GM21576 (cell line): ENCODE results near the gene TRIM68.

ENCODE experiments used
- ATAC-seq: cut with Tn5 transposase; IDR thresholded peaks from one replicate; pipeline ENCODE4 v1.9.1; 2021; ENCODE audit warnings: mild to moderate bottlenecking, moderate library complexity; ENCODE audit not compliant: unreplicated experiment

The TRIM68 gene, protein sequence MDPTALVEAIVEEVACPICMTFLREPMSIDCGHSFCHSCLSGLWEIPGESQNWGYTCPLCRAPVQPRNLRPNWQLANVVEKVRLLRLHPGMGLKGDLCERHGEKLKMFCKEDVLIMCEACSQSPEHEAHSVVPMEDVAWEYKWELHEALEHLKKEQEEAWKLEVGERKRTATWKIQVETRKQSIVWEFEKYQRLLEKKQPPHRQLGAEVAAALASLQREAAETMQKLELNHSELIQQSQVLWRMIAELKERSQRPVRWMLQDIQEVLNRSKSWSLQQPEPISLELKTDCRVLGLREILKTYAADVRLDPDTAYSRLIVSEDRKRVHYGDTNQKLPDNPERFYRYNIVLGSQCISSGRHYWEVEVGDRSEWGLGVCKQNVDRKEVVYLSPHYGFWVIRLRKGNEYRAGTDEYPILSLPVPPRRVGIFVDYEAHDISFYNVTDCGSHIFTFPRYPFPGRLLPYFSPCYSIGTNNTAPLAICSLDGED

DNA sequence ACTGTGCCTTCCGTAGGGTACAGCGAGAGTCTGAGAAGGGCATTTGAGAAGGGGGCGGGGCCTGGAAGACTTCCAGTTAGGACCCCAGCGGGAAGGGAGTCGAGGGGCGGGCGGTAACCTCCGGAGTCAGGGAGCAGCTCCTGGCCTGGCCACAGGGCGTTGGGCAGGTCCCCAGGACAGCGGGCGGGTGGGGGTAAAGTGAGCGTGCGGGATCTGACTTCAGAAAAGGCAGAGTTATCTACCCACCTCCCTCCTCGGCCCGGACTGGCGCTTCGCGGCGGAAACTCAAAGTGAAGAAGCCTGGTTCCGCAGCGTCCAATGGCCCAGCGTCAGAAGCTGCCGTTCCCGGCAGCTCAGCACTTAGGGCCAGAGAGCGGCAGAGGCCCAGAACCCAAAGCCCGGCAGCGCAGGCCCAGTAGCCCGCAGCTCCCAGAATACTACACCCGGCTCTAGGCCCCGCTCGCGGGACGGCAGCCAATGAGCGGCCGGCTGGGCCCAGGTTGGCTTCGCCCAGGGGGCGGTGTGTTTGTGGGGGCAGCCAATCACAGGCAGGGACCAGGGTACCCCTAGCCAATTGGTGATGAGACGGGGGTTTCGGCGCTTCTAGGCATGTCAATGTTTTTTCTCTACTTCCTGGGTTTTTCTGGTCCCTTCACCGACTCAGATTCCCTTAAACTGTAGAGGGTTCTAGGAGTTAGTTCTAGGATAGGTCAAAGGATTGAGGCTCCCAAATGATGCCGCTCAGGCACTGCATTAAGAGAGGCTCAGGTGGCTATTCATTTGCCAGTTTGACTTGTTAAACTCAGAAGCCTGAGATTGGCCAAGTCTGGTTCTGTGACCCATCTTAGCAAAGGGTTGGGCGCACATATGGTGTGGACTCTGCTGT lies at the start of gene TRIM68:
TRIM68 (minus strand) TSS at position 451 of the 886 bp plus-strand sequence. CDS start 2,727 bp downstream, outside the sequence.
- ATAC-seq = peak; percentile 99

DNA sequence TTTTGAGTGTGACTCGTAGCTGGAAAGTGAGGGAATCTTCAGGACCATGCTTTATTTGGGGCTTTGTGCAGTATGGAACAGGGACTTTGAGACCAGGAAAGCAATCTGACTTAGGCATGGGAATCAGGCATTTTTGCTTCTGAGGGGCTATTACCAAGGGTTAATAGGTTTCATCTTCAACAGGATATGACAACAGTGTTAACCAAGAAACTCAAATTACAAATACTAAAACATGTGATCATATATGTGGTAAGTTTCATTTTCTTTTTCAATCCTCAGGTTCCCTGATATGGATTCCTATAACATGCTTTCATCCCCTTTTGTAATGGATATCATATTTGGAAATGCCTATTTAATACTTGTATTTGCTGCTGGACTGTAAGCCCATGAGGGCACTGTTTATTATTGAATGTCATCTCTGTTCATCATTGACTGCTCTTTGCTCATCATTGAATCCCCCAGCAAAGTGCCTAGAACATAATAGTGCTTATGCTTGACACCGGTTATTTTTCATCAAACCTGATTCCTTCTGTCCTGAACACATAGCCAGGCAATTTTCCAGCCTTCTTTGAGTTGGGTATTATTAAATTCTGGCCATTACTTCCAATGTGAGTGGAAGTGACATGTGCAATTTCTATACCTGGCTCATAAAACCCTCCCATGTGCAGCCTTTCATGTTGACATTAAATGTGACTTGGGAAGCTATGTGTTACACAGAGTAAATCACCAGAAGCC lies 46.8 kb upstream of the TRIM68 start:
- ATAC-seq = no peak

DNA sequence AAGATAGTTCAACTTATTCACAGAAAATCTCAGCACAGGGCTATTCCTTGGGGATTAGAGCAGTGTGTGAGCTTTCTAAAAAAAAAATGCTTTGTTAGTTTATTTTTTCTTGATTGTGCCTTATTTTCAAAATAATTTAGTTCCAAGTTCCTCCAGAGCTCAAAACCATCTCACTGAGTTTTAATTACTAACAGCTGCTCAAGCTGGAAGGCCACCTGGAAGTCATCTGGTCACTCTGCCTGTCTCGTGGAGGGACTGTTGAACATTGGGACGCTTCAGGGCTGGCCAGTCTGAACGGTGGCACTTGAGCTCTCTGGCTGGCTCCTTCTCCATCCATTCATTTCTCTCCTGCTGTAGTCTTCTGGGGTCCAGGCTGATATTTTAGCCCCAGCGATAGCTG lies 39.7 kb upstream of the TRIM68 start:
- ATAC-seq = no peak

DNA sequence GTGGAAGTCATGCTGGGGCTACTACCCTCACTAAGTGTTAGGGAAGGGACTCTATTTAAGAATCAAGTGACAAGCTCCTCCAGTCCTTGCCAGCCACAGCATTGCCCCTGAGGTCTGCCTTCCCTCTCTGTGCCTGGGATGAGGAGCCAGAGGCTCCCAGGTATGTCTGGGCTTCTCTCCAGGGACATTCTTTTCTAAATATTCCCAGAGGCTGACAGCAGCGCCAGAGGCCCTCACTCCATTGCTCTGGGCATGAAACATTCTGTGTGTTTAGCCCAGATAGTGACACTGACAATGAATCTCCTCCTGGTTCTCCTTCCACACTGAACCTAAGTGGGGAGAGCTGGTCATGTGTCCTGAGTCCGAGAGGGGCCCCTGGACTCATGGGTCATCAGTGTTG lies 37.9 kb upstream of the TRIM68 start:
- no peak for ATAC-seq

DNA sequence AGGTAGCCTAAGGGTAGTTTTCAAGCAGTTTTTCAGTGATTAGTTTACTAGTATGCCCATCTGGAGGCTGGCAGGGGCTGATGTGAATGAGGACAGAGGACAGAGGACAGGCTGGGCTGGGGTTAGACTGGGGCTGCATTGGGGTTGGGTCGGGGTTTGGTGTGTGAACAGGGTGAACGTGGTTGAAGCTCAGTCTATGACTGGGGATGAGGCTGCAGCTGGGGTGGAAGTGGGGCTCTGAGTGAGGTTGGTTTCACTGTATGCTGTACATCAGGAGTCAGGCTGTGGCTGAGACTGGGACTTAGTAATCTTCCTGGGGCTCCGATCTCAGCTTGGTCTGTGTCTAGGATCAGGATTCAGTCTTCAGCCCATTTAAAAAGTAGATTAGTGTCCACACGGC lies 36.2 kb upstream of the TRIM68 start:
- no peak for ATAC-seq

DNA sequence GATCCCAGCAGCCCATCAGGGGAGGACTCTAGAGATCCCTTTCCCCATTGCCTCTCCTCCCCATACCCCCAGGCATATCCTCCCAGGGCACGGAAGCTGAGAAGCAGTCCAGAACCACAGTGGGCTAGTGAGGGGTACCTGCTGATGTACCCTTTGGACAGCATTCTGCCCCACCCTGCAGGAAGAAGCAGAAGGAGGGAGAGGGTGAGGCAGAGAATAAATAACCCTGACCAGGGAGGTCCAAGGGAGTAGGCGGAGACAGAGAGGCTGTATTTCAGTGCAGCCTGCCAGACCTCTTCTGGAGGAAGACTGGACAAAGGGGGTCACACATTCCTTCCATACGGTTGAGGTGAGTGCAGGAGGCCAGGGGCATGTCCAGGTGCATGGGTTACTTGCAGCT lies 35.7 kb upstream of the TRIM68 start, which contains the start of gene OR51E1:
OR51E1 (plus strand) TSS at position 301 of the 400 bp plus-strand sequence. CDS start 8,545 bp downstream, outside the sequence.
- ATAC-seq = no peak

DNA sequence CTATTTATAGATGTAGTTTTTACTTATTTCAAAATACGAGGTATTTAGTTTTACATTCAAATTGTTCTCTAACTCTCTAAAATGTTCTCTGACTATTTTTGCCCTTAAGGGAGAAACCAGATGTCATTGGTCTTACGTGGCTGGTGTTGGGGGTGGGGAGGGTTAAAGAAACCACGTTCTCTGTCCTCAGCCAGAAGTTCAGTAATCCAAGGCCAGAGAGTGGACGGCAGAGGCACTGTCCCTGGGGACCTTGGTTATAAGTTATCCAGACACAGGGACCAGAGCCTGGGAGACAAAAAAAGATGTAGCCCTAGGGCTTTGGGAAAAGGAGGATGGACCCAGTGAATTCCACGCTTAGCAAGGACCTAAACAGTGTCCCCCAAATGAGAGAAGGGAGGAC lies 35.0 kb upstream of the TRIM68 start:
- no peak for ATAC-seq

DNA sequence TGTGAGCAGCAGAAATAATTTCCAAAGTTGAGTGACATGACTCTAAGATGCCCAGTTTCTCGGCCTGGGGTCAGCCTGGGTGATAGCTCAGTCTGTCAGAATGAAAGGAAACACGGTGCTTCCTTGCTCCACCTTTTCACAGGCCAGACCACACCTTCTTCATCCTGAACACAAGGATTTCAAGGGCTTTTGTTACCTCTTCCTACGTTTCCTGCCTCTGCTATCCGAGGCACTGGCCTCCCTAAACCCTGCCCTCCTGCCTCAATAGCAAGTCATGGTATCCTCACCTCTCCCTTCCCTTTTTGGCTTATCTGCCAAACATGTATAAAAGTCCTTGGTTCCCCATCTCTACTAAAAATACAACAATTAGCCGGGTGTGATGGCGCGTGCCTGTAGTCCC lies 34.0 kb upstream of the TRIM68 start:
- ATAC-seq = no peak

DNA sequence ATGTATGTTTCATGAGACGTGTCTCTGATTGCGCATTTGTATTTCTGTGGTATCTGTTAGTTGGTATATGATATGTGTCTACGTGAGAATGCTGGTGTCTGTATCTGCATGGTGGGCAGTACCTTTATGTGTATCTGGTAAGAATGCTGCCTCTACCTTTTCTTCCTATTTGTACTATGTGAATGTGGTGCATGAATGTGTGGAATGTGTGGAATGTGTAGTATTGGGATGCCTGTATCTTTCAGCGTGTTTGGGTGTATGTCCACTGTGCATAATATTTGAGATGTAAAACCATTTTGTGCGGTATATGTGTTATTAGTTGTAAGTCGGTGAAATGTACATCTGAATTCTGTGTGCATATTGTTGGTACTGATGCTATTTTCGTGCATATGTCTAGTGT lies 33.5 kb upstream of the TRIM68 start:
- ATAC-seq = no peak

DNA sequence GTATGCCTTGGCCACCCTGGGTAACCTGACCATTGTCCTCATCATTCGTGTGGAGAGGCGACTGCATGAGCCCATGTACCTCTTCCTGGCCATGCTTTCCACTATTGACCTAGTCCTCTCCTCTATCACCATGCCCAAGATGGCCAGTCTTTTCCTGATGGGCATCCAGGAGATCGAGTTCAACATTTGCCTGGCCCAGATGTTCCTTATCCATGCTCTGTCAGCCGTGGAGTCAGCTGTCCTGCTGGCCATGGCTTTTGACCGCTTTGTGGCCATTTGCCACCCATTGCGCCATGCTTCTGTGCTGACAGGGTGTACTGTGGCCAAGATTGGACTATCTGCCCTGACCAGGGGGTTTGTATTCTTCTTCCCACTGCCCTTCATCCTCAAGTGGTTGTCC lies 31.9 kb upstream of the TRIM68 start:
- ATAC-seq = no peak

DNA sequence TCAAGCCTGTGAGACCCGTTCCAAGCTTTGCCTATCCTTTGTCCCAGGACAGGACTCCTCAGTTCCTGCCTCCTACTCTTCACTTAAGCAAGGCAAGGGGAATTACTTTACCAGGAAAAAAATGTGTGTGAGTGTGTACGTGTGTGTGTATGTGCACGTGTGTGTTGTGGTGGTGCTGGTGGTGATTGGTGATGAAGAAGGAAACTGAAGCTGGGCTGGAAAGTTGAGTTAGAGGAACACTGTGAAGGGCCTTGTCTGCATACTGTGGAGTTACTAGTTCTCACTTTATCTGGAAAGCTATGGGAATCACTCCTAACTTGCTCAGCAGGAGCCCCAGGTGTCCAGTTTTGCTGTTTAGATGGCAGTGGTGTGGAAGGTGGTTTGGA lies 29.6 kb upstream of the TRIM68 start:
- no peak for ATAC-seq

DNA sequence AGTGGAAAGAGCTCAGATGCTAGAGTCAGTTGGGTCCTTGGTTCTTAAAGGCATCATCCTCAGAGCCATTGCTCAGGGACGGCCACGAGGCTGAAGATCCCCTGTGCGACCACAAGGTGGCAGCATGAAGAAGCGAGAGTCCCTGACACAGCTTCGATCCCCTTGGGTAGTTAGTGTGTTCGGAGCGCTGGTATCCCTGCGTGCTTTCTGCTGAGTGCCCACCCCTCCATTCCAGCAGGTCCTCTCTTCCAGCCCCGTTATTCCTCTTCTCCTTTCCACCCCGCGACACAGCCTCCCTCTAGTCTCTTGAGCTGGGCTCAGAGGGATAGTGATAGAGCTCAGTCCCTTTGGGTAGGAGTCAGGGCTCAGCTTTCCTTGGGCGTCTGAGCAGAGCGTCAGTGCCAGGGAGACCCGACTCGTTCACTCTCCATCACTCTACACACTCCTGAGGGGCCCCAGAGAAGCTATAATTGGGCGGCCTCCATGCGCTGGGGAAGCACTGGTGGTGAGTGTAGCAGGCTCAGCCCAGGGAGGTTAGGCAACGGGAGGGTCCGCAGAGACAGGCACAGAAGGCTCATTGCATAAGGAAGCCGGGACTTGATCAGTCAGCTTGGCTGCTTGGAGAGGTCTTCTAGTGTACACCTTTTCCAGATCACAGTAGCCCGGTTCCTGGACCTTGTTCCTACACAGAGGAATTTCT lies 29.1 kb upstream of the TRIM68 start, which contains the start of gene OR51D1:
OR51D1 (plus strand) TSS at position 516 of the 700 bp plus-strand sequence. CDS start 2,314 bp downstream, outside the sequence.
- ATAC-seq = peak; percentile 93

DNA sequence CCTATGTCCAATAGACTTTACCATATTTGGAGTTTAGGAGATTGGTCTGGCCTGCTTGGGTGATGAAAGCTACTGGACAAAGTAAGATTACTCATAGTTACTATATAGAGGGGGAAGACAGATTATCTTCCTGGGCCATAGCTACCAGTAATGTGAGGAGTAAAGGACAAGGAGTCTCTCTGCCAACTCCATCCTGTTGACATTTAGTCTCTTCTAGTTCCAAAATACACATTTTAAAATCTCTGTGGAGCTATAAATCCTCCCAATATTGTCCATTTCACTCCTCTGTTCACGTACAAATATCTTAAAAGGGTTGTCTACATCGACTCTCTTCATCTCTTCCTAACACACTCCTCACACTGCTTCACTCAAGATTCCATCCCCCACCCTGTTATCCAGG lies 28.1 kb upstream of the TRIM68 start:
- ATAC-seq = no peak

DNA sequence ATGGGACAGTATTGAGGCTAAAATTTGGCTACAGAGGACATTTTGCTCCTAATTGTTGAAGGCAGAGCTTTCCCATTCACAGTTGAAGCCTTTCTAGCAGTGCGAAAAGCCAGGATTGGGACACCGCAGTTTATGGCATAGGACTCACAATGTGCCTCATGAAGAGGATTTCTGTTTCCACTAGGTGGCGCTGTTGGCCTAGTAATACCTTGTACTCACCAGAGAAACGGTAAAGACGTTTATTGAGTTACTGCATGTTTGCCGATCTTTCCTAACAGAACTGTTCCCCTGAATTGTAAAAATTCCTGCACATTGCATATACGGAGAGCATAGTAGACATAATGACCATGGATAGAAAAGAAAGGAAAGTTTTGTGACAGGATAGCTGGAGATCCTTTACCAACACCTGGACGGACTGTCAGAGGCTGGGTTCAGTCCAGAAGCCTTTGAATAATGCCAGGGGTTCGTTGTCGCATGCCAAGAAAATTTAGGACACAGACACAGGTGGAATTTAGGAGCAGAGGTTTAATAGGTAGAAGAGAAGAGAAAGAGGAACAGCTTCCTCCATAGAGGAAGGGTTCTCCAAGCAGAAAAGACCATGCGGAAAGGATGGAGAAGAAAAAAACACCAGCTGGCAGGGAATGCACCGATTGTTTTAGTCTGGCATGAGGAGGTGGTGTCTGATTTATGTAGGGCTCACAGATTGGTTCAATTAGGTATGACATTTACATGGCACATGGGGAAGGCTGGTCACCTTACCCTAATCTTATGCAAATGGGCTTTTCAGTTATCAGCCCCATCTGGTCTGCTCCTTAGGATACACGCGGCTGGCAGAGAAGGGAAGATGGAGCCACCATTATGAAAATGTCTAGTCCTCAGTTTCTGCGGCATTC lies 18.4 kb upstream of the TRIM68 start:
- ATAC-seq = peak; percentile 70

DNA sequence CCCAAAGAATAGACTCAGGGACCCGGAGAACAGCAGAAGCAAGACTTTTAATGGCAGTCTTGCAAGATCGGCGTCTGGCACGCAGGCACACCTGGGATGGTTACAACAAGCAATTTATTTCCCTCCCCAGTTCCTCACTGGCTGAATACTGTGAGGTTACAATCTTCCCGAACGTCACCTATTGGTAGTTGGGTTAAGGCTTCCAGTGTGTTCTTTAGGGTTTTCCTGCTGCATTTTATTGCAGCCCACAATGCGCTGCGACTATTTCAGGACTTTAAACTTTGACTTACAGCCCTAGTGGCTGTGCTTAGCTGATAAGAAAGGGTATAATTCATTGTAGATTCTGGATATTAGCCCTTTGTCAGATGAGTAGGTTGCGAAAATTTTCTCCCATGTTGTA lies 11.5 kb upstream of the TRIM68 start:
- no peak for ATAC-seq

DNA sequence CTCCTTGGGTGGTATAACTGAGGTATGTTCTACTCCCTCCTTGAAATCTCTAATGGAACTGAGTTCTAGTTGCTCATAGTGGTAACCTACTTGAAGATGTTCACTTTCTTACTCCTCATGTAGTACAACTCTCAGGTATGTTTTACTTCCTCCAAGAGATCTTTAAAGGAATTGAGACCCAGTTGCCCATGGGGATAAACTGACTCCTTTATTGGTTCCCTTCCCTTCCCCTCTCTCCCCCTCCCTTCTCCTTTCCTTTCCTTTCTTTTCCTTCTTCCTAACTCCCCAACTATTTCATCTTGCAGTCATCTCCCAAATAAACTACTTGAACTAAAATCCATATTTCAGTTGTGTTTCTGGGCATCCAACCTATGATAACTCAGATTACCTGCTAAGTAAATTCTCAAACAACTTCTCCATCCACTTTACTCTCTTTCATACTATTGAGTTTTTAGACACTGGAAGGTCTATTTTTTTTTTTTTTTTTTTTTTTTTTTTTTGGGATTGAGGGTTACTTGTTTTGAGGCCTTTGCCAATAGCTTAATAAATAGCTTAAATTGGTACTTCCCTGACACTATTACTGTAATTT lies 7.9 kb upstream of the TRIM68 start:
- ATAC-seq = no peak

DNA sequence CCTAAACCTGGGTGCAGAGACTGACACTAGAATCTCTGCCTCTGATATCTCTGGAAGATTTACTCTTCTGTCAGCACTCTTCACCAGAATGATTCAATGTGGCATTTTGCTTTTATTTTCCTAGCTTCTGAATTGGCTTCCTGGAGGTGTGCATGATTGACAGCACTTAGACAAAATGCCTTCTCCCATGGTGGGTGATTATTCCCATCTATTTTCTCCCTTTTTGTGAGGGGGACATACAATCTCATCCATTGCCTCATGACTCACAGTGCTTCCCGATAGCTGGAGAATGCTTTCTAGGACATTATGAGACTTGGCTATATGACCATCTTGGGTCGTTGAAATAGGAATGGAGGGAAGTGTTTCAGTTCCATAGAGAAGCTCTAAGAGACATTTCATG lies 4.0 kb upstream of the TRIM68 start:
- no peak for ATAC-seq

DNA sequence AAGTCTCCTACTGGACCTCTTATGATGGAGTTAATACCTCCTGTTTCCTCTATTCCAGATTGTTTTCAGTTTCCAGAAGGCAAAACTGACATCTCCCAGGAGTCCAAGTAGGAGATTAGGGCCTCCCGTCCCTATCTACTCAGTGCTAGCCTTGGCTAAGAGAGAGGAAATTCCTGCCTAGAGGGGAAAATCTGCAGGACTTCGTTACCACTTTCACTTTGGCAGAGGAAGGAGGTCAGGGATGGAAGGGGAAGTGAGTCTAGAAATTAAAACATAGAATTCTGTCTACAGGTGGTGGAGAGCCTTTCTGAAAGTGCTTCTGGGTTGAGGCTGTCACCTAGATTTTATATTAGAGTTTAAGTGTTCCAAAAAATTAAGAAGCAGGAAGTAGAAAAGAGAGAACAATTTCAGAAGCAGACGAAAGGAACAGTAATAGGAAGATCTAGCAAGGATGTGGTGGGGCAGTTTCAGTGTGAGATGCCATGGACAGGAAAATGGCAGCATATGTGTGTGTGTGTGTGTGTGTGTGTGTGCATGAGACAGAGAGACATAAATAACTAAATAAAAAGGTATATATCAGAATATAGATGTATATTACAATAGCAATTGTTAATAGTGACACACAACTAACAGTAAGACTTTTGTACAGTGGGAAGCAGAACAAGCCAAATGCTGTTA lies 2.4 kb upstream of the TRIM68 start:
- ATAC-seq = no peak
